Neuronal stem cell (in vitro differentiated cells): ENCODE measurements around the gene GPHN.

Experiments
- DNase-seq: peaks from one replicate; pipeline ENCODE4 v3.0.0-alpha.2; 2013; ENCODE audit warnings: low spot score
- H2AFZ ChIP-seq: one replicate; pipeline ENCODE4 v1.6.1; 2013; ENCODE audit warnings: mild to moderate bottlenecking, low read length, inconsistent platforms
- H2AK5ac ChIP-seq: 2 replicates; pipeline ENCODE4 v1.6.1; 2013; ENCODE audit warnings: low read depth, mild to moderate bottlenecking, inconsistent platforms, low read length, moderate library complexity, mixed read lengths
- H2BK120ac ChIP-seq: 2 replicates; pipeline ENCODE4 v1.6.1; 2013; ENCODE audit warnings: low read depth, mild to moderate bottlenecking, inconsistent platforms, low read length, moderate library complexity, mixed read lengths
- H2BK12ac ChIP-seq: one replicate; pipeline ENCODE4 v1.6.1; 2013; ENCODE audit warnings: low read length, inconsistent platforms
- H2BK15ac ChIP-seq: 2 replicates; pipeline ENCODE4 v1.6.1; 2013; ENCODE audit warnings: mild to moderate bottlenecking, low read length, inconsistent platforms, mixed read lengths
- H2BK5ac ChIP-seq: one replicate; pipeline ENCODE4 v1.6.1; 2013; ENCODE audit warnings: inconsistent platforms, mild to moderate bottlenecking, low read length, moderate library complexity
- H3K14ac ChIP-seq: one replicate; pipeline ENCODE4 v1.6.1; 2013; ENCODE audit warnings: low read length, inconsistent platforms
- H3K18ac ChIP-seq: 2 replicates; pipeline ENCODE4 v1.6.1; 2013; ENCODE audit warnings: low read length, inconsistent platforms
- H3K23ac ChIP-seq: 2 replicates; pipeline ENCODE4 v1.6.1; 2013; ENCODE audit warnings: low read depth, mild to moderate bottlenecking, mixed read lengths, low read length, inconsistent platforms; ENCODE audit not compliant: poor library complexity
- H3K27ac ChIP-seq: replicated peaks from 3 replicates; pipeline ENCODE4 v1.5.1; 2013; ENCODE audit warnings: low read length, inconsistent platforms
- H3K27me3 ChIP-seq, 3 experiments: 2 replicates each; pipeline ENCODE4 v1.6.1; 2013; ENCODE audit warnings: low read length in 3 of 3, mild to moderate bottlenecking in 2 of 3, inconsistent platforms in 1 of 3, low read depth in 1 of 3, mixed read lengths in 1 of 3, moderate library complexity in 1 of 3; ENCODE audit not compliant: control insufficient read depth in 3 of 3, insufficient read depth in 3 of 3
- H3K36me3 ChIP-seq, 2 donors: replicated peaks in 1 of 2; 2 replicates each; pipeline ENCODE4 v1.6.1; 2013; ENCODE audit warnings: low read length in 2 of 2; ENCODE audit not compliant: control insufficient read depth in 2 of 2, insufficient read depth in 2 of 2
- H3K4ac ChIP-seq: 2 replicates; pipeline ENCODE4 v1.6.1; 2013; ENCODE audit warnings: inconsistent platforms, mild to moderate bottlenecking, low read length, moderate library complexity
- H3K4me1 ChIP-seq, 2 donors: 1 replicate in 1 of 2; 2 replicates in 1 of 2; pipeline ENCODE4 v1.6.1; 2013; ENCODE audit warnings: low read length in 2 of 2, low read depth in 1 of 2; ENCODE audit not compliant: control insufficient read depth in 2 of 2, insufficient read depth in 1 of 2
- H3K4me2 ChIP-seq: one replicate; pipeline ENCODE4 v1.6.1; 2013; ENCODE audit warnings: mild to moderate bottlenecking, low read length, inconsistent platforms; ENCODE audit not compliant: insufficient read depth, poor library complexity, severe bottlenecking
- H3K4me3 ChIP-seq, 2 donors: 2 replicates each; pipeline ENCODE4 v1.5.1; 2013; ENCODE audit warnings: low read length in 2 of 2, mild to moderate bottlenecking in 2 of 2, inconsistent platforms in 1 of 2, moderate library complexity in 1 of 2
- H3K79me1 ChIP-seq: one replicate; pipeline ENCODE4 v1.6.1; 2013; ENCODE audit warnings: low read depth, mild to moderate bottlenecking, inconsistent platforms, low read length, moderate library complexity
- H3K9ac ChIP-seq: one replicate; pipeline ENCODE4 v1.6.1; 2013; ENCODE audit warnings: mild to moderate bottlenecking, low read depth, low read length, inconsistent platforms; ENCODE audit not compliant: poor library complexity
- H3K9me3 ChIP-seq, 2 donors: replicated peaks in 1 of 2; 2 replicates each; pipeline versions ENCODE3 to v1.6.1; 2013; ENCODE audit warnings: low read length in 2 of 2, mild to moderate bottlenecking in 2 of 2, inconsistent platforms in 1 of 2, low read depth in 1 of 2, mixed read lengths in 1 of 2, moderate library complexity in 1 of 2; ENCODE audit not compliant: control insufficient read depth in 2 of 2, insufficient read depth in 1 of 2
- H4K8ac ChIP-seq: one replicate; pipeline ENCODE4 v1.6.1; 2013; ENCODE audit warnings: low read depth, mild to moderate bottlenecking, inconsistent platforms, low read length, moderate library complexity
- H4K91ac ChIP-seq: one replicate; pipeline ENCODE4 v1.6.1; 2013; ENCODE audit warnings: low read length, low read depth, mild to moderate bottlenecking, inconsistent platforms; ENCODE audit not compliant: poor library complexity
- WGBS, 2 donors: extraction: QIAGEN DNeasy Blood & Tissue Kit; methylation state at CpG; one replicate each; pipeline ENCODE4 v1.1.7; 2013; ENCODE audit warnings: missing lambda C conversion rate in 2 of 2, mixed read lengths in 1 of 2; ENCODE audit not compliant: insufficient read length in 2 of 2, insufficient replicate concordance in 1 of 2; ENCODE audit errors: extremely low coverage in 2 of 2; 5-methylcytosine and 5-hydroxymethylcytosine counted together

Gene GPHN

DNA sequence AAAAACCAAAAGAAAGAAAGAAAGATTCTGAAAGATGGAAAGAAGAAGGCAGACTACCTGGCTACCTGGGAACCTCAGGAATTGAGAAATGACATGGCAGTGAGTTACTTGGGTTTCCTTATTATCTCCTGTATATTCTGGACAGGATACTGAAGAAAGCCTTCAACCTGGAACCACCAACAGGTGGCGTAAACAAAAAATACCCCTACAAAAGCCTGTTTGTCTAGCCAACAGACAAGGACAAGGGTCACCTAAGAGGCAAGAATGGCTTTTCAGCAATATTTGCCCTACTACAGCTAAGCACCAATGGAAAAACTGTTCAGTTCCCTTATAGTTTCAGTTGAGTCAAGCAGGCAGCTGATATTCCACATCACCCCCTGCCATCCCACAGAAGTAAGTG is 274.9 kb downstream of the GPHN start:
- no peak overlapping the region for H3K27ac ChIP-seq
- H3K9me3 ChIP-seq = no peaks in the 10 kb centered on the region
- no peaks in the 10 kb centered on the region for H3K79me1 ChIP-seq
- no peak overlapping the region for H3K4me3 ChIP-seq
- WGBS, 2 donors = no CpG with 5 or more reads among the region's 1 CpG
- no peak overlapping the region for H4K91ac ChIP-seq
- H2AFZ ChIP-seq = no peak overlapping the region
- H3K23ac ChIP-seq = no peak overlapping the region
- no peaks in the 10 kb centered on the region for H3K36me3 ChIP-seq
- no peak overlapping the region for H2BK120ac ChIP-seq
- no peak overlapping the region for H4K8ac ChIP-seq
- no peak overlapping the region for H2BK12ac ChIP-seq
- H2BK5ac ChIP-seq = no peak overlapping the region
- no peak for DNase-seq
- no peak overlapping the region for H3K9ac ChIP-seq
- no peak overlapping the region for H3K14ac ChIP-seq
- H2BK15ac ChIP-seq = no peak overlapping the region
- H3K18ac ChIP-seq = no peak overlapping the region
- H3K4me1 ChIP-seq = no peaks in the 10 kb centered on the region
- no peak overlapping the region for H3K4ac ChIP-seq
- H3K4me2 ChIP-seq = no peak overlapping the region
- H3K27me3 ChIP-seq = no peaks in the 10 kb centered on the region
- no peak overlapping the region for H2AK5ac ChIP-seq

DNA sequence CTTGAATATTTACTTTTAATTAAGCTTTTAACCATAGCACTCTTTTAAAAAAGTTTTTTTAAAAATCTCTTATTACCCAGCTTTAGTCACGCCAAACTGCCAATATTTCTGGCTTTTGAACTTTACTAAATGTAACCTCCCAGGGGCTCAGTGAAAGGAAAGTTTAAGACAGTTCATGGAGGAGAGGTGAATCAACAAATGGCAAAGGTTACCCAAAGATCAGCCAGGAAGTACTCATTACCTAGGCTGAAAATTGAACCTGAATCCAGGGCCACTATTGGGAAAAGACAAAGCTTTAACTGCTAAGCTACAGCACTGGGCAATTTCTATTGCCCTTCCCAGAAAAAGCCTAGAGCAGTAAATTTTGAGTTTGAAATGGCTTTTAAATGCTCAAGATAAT is 282.2 kb downstream of the GPHN start:
- Histone ChIP-seq H3K4ac (no peak overlapping the region), H2BK120ac (no peak overlapping the region), H2AFZ (no peak overlapping the region), H3K27me3 (no peaks in the 10 kb centered on the region), H2BK12ac (no peak overlapping the region), H4K91ac (no peak overlapping the region), H3K4me3 (no peak overlapping the region), H3K9ac (no peak overlapping the region), H3K18ac (no peak overlapping the region), H3K23ac (no peak overlapping the region), H3K4me1 (no peaks in the 10 kb centered on the region), H4K8ac (no peak overlapping the region), H3K36me3 (no peaks in the 10 kb centered on the region), H3K27ac (no peak overlapping the region), H3K79me1 (no peaks in the 10 kb centered on the region), H3K9me3 (peaks cover 2 to 10% of the 10 kb centered on the region in 2 donors), H2BK15ac (no peak overlapping the region), H2AK5ac (no peak overlapping the region), H3K14ac (no peak overlapping the region), H3K4me2 (no peak overlapping the region), H2BK5ac (no peak overlapping the region)
- DNase-seq = no peak
- no CpG with 5 or more reads among the region's 1 CpG for WGBS, 2 donors

DNA sequence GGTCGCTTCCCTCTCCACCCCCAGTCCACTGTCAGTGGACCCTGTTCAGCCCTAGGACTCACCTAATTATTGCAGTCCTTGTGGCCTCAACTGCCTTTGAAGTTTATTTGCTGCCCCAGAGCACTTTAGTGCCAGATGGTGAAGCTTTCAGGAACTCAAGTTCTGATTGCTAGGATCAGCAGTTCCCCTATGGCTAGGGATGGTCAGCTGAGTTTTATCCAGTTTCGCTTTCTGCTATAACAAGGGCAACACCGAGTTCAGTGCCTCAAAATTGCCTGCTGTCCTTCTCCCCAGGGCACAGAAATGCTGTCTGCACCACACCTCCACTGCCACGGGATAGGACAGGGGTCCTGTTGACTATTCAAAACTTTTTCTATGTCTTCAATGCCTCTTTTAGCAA is 295.0 kb downstream of the GPHN start:
- Histone ChIP-seq H3K14ac (no peak overlapping the region), H3K9ac (no peak overlapping the region), H3K36me3 (no peaks in the 10 kb centered on the region), H3K27me3 (no peaks in the 10 kb centered on the region), H2BK120ac (no peak overlapping the region), H4K91ac (no peak overlapping the region), H2AFZ (no peak overlapping the region), H3K9me3 (peaks cover 15 to 27% of the 10 kb centered on the region in 2 donors), H3K4me3 (no peak overlapping the region), H3K4ac (no peak overlapping the region), H2BK5ac (no peak overlapping the region), H2BK15ac (no peak overlapping the region), H3K23ac (no peak overlapping the region), H3K27ac (no peak overlapping the region), H4K8ac (no peak overlapping the region), H2BK12ac (no peak overlapping the region), H2AK5ac (no peak overlapping the region), H3K18ac (no peak overlapping the region), H3K79me1 (no peaks in the 10 kb centered on the region), H3K4me1 (no peaks in the 10 kb centered on the region), H3K4me2 (no peak overlapping the region)
- no peak for DNase-seq
- no CpG with 5 or more reads among the region's 4 CpGs for WGBS, 2 donors

DNA sequence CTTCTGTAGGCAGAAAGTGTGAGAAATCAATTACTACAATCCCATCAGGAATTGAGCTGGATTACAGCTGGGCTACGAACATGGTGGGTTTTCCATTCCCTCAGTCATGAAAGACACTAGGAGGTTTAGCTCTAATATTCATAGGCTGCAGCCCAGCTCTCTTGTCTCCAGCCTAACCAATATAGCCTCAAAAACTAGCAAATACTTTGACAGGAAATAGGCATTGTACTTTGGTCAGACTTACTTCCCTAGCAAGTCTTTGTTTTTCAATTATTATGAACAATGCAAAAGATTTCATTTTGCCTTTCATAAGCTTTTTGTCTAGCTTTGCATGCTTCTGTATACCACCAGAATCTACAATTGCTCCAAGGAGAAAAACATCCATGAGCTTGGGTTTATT is 296.2 kb downstream of the GPHN start:
- Histone ChIP-seq H2AFZ (no peak overlapping the region), H3K4me2 (no peak overlapping the region), H2BK120ac (no peak overlapping the region), H3K18ac (no peak overlapping the region), H4K91ac (no peak overlapping the region), H3K23ac (no peak overlapping the region), H3K14ac (no peak overlapping the region), H3K36me3 (no peaks in the 10 kb centered on the region), H3K27me3 (no peaks in the 10 kb centered on the region), H3K9ac (no peak overlapping the region), H3K9me3 (peaks cover 15 to 27% of the 10 kb centered on the region in 2 donors), H2BK15ac (no peak overlapping the region), H3K4me3 (no peak overlapping the region), H2BK12ac (no peak overlapping the region), H2AK5ac (no peak overlapping the region), H3K27ac (no peak overlapping the region), H3K4me1 (no peaks in the 10 kb centered on the region), H3K4ac (no peak overlapping the region), H2BK5ac (no peak overlapping the region), H4K8ac (no peak overlapping the region), H3K79me1 (no peaks in the 10 kb centered on the region)
- DNase-seq = no peak
- no CpG with 5 or more reads among the region's 1 CpG for WGBS, 2 donors
